Neural cell (in vitro differentiated cells): ENCODE results near the gene B3GALT4. TPM values are rescaled to one million over a fixed set of nuclear protein-coding genes. Genes with fewer than 3 reads are reported as not detected.

Experiments
- H2AFZ ChIP-seq: fragments of 200-600, 300-800 bp; sonication (generic), shearing (Covaris generic); 2 replicates; pipeline ENCODE4 v1.6.0; 2014; ENCODE audit warnings: low read depth, mild to moderate bottlenecking, antibody characterized with exemption, low read length, moderate library complexity
- H3F3A ChIP-seq: fragments of 200-600 bp; shearing (Covaris generic); 2 replicates; pipeline ENCODE4 v1.6.1; 2016; ENCODE audit warnings: mild to moderate bottlenecking, moderate library complexity, mixed read lengths, antibody characterized with exemption, low read length; ENCODE audit not compliant: insufficient read depth, poor library complexity, severe bottlenecking
- H3K27ac ChIP-seq: fragments of 200-600, 300-800 bp; sonication (generic), shearing (Covaris generic); 2 replicates; pipeline ENCODE4 v1.5.1; 2014; ENCODE audit warnings: mild to moderate bottlenecking, low read length, moderate library complexity
- H3K27me3 ChIP-seq: fragments of 300-800, 200-600 bp; sonication (generic), shearing (Covaris generic); 2 replicates; pipeline ENCODE4 v1.6.0; 2014; ENCODE audit warnings: mild to moderate bottlenecking, low read depth, low read length, moderate library complexity; ENCODE audit not compliant: insufficient read depth
- H3K36me3 ChIP-seq: fragments of 300-800, 200-600 bp; sonication (generic), shearing (Covaris generic); 2 replicates; pipeline ENCODE4 v1.5.1; 2014; ENCODE audit warnings: mild to moderate bottlenecking, antibody characterized with exemption, low read length, moderate library complexity; ENCODE audit not compliant: insufficient read depth
- H3K4me2 ChIP-seq: fragments of 300-800, 200-600 bp; sonication (generic), shearing (Covaris generic); 2 replicates; pipeline ENCODE4 v1.6.0; 2014; ENCODE audit warnings: mild to moderate bottlenecking, low read length
- H3K4me3 ChIP-seq: fragments of 300-800, 200-600 bp; sonication (generic), shearing (Covaris generic); 2 replicates; pipeline ENCODE4 v1.5.1; 2014; ENCODE audit warnings: mild to moderate bottlenecking, low read length, moderate library complexity
- H3K79me2 ChIP-seq: fragments of 200-600 bp; shearing (Covaris generic); replicated peaks from 2 replicates; pipeline ENCODE4 v1.6.0; 2014; ENCODE audit warnings: mild to moderate bottlenecking, low read length, moderate library complexity; ENCODE audit not compliant: insufficient read depth
- H3K9ac ChIP-seq: fragments of 300-800, 200-600 bp; sonication (generic), shearing (Covaris generic); 2 replicates; pipeline ENCODE4 v1.6.1; 2016; ENCODE audit warnings: mild to moderate bottlenecking, low read length, mixed read lengths
- H3K9me2 ChIP-seq: fragments of 200-600 bp; shearing (Covaris generic); 2 replicates; pipeline ENCODE4 v1.6.1; 2016; ENCODE audit warnings: mild to moderate bottlenecking, low read length, mixed read lengths; ENCODE audit not compliant: insufficient read depth
- H3K9me3 ChIP-seq: fragments of 200-600, 300-800 bp; sonication (generic), shearing (Covaris generic); 2 replicates; pipeline ENCODE4 v1.6.1; 2016; ENCODE audit warnings: mild to moderate bottlenecking, mixed run types, low read length, moderate library complexity, mixed read lengths
- H4K20me1 ChIP-seq: fragments of 200-600 bp; shearing (Covaris generic); 2 replicates; pipeline ENCODE4 v1.6.1; 2016; ENCODE audit warnings: mild to moderate bottlenecking, mixed run types; ENCODE audit not compliant: insufficient read depth
- CTCF ChIP-seq: fragments of 450-650 bp; IDR thresholded peaks from 2 replicates; pipeline ENCODE4 v1.5.1; 2014; ENCODE audit warnings: antibody characterized with exemption, mild to moderate bottlenecking, moderate library complexity; ENCODE audit not compliant: poor library complexity, severe bottlenecking
- EP300 ChIP-seq: fragments of 450-650 bp; conservative IDR thresholded peaks from 2 replicates; pipeline ENCODE4 v1.6.1; 2014; ENCODE audit warnings: antibody characterized with exemption, mild to moderate bottlenecking, moderate library complexity; ENCODE audit not compliant: poor library complexity, severe bottlenecking
- EZH2 ChIP-seq: fragments of 200-600, 300-800 bp; shearing (Covaris generic), sonication (generic); IDR thresholded peaks from 2 replicates; pipeline ENCODE4 v1.6.1; 2014; ENCODE audit warnings: antibody characterized with exemption, low read length, borderline replicate concordance, mild to moderate bottlenecking; ENCODE audit not compliant: insufficient read depth, poor library complexity, severe bottlenecking
- MXI1 ChIP-seq: fragments of 450-650 bp; conservative IDR thresholded peaks from 2 replicates; pipeline ENCODE4 v1.6.1; 2014; ENCODE audit warnings: antibody characterized with exemption, mild to moderate bottlenecking; ENCODE audit not compliant: poor library complexity, severe bottlenecking
- POLR2AphosphoS5 ChIP-seq: IDR thresholded peaks from 2 replicates; pipeline ENCODE4 v1.6.1; 2012
- RAD21 ChIP-seq: fragments of 450-650 bp; conservative IDR thresholded peaks from 2 replicates; pipeline ENCODE4 v1.6.1; 2014; ENCODE audit warnings: antibody characterized with exemption, mild to moderate bottlenecking, moderate library complexity
- SMC3 ChIP-seq: fragments of 450-650 bp; conservative IDR thresholded peaks from 2 replicates; pipeline ENCODE4 v1.6.1; 2014; ENCODE audit warnings: antibody characterized with exemption, mild to moderate bottlenecking, moderate library complexity; ENCODE audit not compliant: poor library complexity
- TAF1 ChIP-seq: IDR thresholded peaks from 2 replicates; pipeline ENCODE4 v1.6.1; 2012; ENCODE audit warnings: low read depth
- polyA minus RNA-seq: library from RNA; depleted of rRNA, polyadenylated mRNA; stranded (reverse); fragments of >200 nt; gene quantifications from 2 replicates; pipeline ENCODE4 v1.2.3, GENCODE V29; 2014
- polyA plus RNA-seq: library from polyadenylated mRNA; depleted of rRNA; stranded (reverse); fragments of >200 nt; gene quantifications from 2 replicates; pipeline ENCODE4 v1.2.3, GENCODE V29; 2014
- TF ChIP-seq, protein P1 (sequence below): IDR thresholded peaks from 2 replicates; pipeline ENCODE4 v1.6.1; 2012; ENCODE audit warnings: borderline replicate concordance

Gene B3GALT4, protein sequence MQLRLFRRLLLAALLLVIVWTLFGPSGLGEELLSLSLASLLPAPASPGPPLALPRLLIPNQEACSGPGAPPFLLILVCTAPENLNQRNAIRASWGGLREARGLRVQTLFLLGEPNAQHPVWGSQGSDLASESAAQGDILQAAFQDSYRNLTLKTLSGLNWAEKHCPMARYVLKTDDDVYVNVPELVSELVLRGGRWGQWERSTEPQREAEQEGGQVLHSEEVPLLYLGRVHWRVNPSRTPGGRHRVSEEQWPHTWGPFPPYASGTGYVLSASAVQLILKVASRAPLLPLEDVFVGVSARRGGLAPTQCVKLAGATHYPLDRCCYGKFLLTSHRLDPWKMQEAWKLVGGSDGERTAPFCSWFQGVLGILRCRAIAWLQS
- polyA plus RNA-seq (2.5 and 7.0 TPM in 2 replicates), polyA minus RNA-seq (10.7 and 16.1 TPM in 2 replicates)

DNA sequence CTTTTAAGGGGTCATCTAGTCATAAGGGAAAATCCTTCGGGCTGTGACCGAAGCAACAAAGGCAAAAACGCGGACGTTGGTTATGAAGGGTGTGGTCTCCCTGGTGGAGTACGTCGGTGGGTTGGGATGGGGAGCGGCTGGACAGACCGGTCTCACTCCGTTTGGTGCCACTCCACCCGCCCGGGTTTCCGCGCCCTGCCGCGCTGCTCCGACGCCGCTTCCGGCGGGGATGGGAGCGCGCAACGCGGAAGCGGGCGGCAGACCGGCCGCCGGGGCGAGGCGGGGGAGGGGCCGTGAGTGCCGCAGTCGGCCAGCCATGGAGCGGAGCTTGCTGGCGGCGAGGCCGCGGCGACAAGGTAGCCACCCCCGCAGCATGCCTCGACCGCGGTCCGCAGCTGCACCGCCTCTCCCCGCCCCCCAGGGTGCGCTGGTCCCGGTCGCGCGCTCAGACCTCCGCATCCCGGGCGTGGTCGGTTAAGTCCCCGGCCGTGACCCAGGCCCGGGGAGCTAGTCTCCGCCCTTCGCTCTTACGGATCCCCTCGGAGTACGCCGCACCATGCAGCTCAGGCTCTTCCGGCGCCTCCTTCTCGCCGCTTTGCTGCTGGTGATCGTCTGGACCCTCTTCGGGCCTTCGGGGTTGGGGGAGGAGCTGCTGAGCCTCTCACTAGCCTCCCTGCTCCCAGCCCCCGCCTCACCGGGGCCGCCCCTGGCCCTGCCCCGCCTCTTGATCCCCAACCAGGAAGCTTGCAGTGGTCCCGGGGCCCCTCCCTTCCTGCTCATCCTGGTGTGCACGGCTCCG, at the start of gene B3GALT4:
TSS of gene B3GALT4 (plus strand) at position 260 of the 799 bp plus-strand sequence. CDS start at position 557, 297 bp downstream.
- Histone ChIP-seq H3K4me2 (peak within 1 kb of the TSS; percentile 75), H3K9ac (peak within 1 kb of the TSS; percentile 81), H2AFZ (peak within 1 kb of the TSS; percentile 65)

GRCh38 chr6:33235221-33235634, 41.7 kb upstream of the B3GALT4 start:
- H3K4me2 ChIP-seq: no peak overlapping the region
- H3K4me3 ChIP-seq: no peak overlapping the region
- H3K79me2 ChIP-seq: no peaks in the 10 kb centered on the region
- TF ChIP-seq POLR2AphosphoS5 (no peak), EP300 (no peak), CTCF (no peak), SMC3 (no peak)
- TF ChIP-seq, protein P1, sequence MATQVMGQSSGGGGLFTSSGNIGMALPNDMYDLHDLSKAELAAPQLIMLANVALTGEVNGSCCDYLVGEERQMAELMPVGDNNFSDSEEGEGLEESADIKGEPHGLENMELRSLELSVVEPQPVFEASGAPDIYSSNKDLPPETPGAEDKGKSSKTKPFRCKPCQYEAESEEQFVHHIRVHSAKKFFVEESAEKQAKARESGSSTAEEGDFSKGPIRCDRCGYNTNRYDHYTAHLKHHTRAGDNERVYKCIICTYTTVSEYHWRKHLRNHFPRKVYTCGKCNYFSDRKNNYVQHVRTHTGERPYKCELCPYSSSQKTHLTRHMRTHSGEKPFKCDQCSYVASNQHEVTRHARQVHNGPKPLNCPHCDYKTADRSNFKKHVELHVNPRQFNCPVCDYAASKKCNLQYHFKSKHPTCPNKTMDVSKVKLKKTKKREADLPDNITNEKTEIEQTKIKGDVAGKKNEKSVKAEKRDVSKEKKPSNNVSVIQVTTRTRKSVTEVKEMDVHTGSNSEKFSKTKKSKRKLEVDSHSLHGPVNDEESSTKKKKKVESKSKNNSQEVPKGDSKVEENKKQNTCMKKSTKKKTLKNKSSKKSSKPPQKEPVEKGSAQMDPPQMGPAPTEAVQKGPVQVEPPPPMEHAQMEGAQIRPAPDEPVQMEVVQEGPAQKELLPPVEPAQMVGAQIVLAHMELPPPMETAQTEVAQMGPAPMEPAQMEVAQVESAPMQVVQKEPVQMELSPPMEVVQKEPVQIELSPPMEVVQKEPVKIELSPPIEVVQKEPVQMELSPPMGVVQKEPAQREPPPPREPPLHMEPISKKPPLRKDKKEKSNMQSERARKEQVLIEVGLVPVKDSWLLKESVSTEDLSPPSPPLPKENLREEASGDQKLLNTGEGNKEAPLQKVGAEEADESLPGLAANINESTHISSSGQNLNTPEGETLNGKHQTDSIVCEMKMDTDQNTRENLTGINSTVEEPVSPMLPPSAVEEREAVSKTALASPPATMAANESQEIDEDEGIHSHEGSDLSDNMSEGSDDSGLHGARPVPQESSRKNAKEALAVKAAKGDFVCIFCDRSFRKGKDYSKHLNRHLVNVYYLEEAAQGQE: no peak

More for the DNA sequence above, at the start of gene B3GALT4:
- TF ChIP-seq POLR2AphosphoS5 (peak; percentile 70), MXI1 (peak; percentile 72), TAF1 (no peak), SMC3 (peak; percentile 64), EZH2 (no peak), RAD21 (peak; percentile 53), EP300 (peak; percentile 46), CTCF (peak; percentile 74)
- TF ChIP-seq, protein P1: peak; percentile 47
- Histone ChIP-seq H3K4me3 (peak within 1 kb of the TSS; percentile 82), H3K9me2 (no peaks in the 10 kb centered on the region), H4K20me1 (no peaks in the 10 kb centered on the region), H3F3A (no peaks in the 10 kb centered on the region), H3K36me3 (no peaks in the 10 kb centered on the region), H3K27ac (peak within 1 kb of the TSS; percentile 77), H3K79me2 (peaks cover 18% of the 10 kb centered on the region), H3K9me3 (no peaks in the 10 kb centered on the region), H3K27me3 (no peaks in the 10 kb centered on the region)

More at GRCh38 chr6:33235221-33235634, 41.7 kb upstream of the B3GALT4 start:
- no peaks in the 10 kb centered on the region for H3K9me2 ChIP-seq
- no peaks in the 10 kb centered on the region for H3K27me3 ChIP-seq
- H3F3A ChIP-seq: no peaks in the 10 kb centered on the region
- H3K9ac ChIP-seq: no peak overlapping the region
- no peak overlapping the region for H3K27ac ChIP-seq
- no peak overlapping the region for H2AFZ ChIP-seq
- no peaks in the 10 kb centered on the region for H3K9me3 ChIP-seq
- H4K20me1 ChIP-seq: no peaks in the 10 kb centered on the region
- H3K36me3 ChIP-seq: no peaks in the 10 kb centered on the region
